Stimulated activated CD4-positive, alpha-beta T cell treated with anti-CD3 and anti-CD28 coated beads, Interleukin-12 subunit alpha, Interleukin-12 subunit beta, amount 100 ng/mL, for 4 hours (primary cell): Measurements from ENCODE around the gene NFATC3.
A peak's percentile ranks its signal among the peaks of the same experiment; 100 is the strongest.

ENCODE experiments used
- DNase-seq: peaks from one replicate; pipeline ENCODE4 v3.0.0-alpha.2; 2020

Gene NFATC3

GRCh38 chr16:68234188-68235107 lies 149.3 kb downstream of the NFATC3 start:
- DNase-seq: no peak

GRCh38 chr16:68235108-68235886 lies 150.1 kb downstream of the NFATC3 start:
- DNase-seq: no peak

DNA sequence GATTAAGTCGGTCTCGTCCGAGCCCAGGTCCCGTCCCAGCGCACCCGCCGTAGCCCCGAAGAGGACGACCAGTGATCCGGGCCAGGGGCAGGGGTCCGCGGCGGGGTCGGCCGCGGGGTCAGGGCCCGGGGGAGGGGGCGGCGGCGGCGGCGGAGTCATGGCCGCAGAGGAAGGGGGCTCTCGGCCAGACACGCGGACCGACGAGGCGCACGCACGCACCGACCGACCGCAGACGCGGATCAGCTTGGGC lies 150.6 kb downstream of the NFATC3 start, which contains the start of gene ESRP2:
TSS of gene ESRP2 (minus strand) at position 241 of the 250 bp plus-strand sequence. CDS start at position 159, 82 bp downstream.
- no peak for DNase-seq

- peak; percentile 45 for DNase-seq
These were observed 151.1 kb downstream of the NFATC3 start for GRCh38 chr16:68236137-68236825.

DNA sequence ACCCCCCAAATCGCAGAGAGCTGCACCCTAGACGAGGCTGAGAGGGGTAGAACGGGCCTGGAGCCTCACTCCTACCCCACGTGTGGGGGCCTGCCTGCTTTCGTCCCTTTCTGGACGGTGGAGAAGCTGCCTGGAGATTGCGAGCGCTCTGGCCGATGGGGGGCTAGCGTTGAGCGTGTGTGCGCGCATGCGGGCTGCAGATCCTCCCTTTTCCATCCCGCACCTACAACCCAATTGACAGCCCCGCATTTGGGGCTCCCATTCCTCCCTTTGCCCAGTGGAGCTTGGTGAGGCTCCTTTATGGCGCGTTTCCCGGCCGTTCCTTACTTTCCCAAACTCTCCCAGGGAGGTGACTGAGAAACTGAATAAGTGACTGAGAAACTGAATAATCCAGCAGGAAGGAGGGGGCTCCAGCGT lies 151.7 kb downstream of the NFATC3 start:
- no peak for DNase-seq

DNA sequence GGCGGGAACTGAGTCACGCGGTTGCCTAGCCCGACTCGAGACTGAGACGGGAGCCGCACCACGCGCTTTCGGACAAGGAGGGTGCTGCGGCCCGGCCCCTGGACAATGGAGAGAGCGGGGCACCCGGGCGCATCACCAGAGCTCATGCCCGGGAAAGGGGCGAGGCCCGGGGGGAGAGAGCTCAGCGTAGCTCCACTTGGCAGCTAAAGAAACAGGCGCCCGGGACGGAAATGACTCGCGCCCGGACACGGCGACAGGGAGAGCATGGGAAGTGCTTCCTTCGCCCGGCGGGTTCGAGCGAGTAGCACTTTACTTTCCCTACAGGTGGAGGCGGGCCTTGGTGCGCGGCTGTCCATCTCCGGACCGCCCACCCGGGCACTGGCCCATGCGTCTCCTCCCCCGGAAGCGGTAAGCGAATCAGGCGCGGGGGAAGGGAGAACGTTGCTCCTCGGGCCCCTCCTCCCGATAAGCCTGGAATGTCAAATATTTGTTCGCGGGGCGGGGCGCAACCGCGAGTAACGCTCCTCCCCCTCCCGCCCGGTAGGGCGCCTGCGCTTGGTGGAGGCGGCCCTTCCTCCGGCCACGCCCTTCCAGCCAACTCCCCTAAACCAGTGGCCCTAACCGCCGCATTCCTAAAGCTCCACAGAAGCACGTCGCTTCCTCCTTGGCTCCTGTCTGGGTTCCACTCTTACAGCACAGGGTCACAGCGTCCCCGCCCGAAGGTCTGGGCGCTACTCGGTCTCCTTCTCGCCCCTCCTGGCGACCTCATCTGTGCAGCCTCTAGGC lies 152.3 kb downstream of the NFATC3 start:
- DNase-seq: peak; percentile 91

DNA sequence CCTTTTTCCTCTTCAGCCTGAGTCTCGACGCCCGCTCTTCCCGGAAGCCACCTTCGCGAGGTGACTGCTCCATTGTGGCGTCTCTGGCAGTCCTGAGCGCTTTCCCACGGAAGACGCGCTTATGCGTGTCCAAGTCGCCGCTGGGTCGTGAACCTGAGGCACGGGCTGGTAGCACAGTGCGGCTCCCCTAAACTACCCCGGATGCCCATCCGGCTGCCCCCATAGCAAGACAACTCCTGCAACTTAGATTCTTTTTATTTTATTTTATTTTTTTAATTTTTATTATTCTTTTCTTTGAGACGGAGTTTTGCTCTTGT lies 152.8 kb downstream of the NFATC3 start:
- no peak for DNase-seq

GRCh38 chr16:68242085-68242484 lies 156.9 kb downstream of the NFATC3 start:
- DNase-seq: no peak

DNA sequence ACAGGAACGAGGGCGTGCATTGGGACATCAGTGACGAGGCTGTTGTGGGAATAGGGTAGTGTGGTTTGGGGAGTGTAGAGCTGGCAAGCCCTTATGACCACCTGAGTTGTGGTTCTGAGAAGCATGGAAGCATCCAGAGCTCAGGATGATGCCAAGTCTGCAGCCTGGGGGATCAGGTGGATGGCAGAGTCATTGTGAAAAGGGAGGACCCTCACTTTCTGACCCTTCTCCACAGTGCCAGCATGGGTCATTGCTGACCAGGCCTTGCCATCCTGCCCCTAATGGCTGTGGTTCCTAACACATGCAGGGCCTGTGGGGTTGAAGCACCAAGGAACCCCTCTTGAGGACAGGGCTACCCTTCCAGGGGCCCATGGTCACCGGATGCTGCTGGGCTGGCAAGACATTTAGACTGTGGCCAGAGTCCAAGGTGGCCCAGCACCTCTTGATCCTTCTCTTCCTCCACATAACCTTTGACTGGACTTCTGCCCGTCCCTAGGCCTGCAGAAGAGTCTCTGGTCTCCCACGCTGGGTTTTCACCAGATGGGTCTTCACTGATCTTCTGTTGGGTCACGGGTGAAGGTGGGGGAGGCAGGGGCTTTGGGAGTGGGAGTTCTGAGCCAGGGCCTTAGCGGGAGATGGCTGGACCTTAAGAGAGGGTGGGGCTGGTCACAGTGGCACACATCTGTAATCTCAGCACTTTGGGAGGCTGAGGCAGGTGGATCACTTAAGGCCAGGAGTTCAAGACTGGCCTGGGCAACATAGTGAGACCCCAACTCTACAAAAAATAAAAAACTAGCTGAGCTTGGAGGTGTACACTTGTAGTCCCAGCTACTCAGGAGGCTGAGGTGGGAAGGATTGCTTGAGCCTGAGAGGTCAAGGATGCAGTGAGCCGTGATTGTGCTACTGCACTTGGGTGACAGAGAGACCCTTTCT lies 158.0 kb downstream of the NFATC3 start:
- DNase-seq: no peak

DNA sequence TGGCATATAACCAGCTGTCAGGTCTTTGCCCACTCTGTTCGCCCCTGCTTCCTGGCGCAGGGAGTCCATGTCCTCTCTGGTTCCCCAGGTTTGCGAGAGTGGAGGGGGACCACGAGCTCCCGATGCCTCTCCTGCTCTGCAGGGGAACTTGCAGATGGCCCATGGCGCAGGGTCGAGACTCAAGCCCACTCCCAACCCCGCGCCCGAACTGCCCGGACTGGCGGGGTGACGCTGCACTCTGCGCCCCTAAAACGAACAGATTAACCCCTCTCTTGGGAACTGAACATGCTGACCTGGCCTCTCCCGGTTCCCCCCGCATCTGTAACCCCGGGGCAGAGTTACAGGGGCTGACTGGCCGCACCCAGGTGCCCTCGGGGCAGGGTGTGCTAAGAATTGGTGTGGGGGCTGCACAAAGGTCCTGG lies 159.3 kb downstream of the NFATC3 start:
- DNase-seq: no peak

DNA sequence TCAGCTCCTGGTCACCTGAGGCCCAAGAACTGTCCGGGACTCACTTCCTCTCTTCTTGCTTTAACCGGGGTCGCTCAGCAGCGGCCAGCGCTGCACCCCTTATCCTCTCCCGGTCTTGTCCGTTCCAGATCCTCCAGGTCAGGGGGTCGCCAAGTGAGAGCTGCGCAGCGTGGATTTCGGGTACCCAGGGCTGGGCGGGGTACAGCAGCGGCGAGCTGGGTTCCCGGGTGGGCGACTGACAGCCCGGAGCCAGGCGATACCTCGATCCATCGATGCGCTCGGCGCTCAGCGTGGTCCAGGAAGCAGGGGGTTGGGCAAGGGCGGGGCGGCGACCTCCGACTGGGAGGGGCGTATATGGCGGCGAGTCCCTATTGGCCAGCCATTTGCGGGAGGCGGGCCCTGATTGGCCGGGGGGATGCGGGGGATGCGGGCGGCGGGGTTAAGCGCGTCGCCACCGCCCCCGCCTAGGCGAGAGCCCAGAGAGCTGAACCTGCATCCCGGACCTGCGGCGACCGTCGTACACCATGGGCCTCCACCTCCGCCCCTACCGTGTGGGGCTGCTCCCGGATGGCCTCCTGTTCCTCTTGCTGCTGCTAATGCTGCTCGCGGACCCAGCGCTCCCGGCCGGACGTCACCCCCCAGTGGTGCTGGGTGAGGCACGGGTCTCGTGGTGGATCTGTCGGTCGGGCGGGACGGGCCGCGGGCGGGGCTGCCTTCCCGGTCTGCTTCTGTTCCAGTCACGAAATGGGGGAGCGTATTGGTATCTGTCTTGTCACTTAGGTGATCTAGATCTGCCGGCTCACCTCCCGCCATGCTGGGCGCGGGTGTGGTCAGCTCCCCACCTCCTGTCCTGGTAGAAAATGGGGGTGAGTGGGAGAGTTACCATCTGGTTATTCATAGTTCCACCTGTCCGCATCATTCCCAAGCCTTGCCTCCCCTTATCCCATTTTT lies 160.0 kb downstream of the NFATC3 start, which contains the start of gene PLA2G15:
TSS of gene PLA2G15 (plus strand) at position 471 of the 951 bp plus-strand sequence. CDS start at position 525, 54 bp downstream.
- peak; percentile 97 for DNase-seq

DNA sequence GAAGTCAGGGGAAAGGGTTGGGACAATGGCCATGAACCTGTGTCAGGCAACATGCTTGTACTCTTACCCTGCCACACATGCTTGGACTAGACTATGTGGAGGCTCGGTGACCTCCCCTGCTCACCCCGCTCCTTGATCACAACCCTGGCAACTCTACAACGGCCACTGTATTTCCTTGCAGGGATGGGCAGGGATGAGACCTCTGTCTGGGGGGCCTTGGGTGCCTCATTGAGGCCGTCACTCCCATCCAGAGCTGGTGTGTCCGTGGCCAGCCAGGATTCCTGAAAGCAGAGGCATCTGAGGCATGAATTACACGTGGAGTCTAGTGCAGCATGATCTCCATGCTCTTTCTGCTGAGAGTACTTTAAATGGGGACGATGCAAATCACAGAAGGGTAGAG lies 161.0 kb downstream of the NFATC3 start:
- DNase-seq: no peak

DNA sequence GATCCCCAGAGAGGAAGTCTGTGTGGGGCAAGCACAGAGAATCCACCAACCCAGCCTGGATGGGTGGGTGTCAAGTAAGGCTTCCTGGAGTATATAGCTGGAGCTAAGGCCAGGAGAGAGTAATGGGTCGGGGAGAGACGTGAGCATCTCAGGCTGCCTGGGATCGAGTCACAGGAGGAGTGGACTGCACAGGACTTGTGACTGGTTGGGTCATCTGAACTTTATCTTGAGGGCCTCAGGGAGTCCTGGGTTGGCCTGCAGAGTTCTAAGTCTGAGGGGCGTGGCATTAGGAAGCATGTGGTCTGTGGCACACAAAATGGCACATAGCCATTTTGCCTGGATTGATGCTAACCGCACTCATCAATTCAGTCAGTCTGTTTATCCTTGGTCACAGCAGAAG lies 161.5 kb downstream of the NFATC3 start:
- DNase-seq: no peak

DNA sequence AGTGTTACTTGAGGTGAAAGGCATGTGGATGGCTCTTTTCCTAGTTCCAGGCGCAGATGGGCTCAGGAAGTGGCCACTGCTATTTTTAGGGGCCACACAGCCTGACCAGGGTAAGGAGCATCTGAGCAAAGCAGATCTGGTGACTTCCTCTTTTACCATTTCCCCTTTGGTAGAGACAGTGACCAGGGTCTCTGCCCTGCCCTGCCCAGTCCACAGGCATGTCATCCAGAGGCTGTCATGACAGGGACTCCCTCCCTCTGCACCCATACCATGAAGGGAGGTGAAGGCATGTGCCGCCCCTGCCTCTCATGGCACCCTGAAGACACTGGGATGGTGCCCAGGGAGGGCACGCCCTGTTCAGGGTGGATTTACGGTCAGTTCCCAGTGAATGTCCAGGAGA lies 162.2 kb downstream of the NFATC3 start:
- no peak for DNase-seq

DNA sequence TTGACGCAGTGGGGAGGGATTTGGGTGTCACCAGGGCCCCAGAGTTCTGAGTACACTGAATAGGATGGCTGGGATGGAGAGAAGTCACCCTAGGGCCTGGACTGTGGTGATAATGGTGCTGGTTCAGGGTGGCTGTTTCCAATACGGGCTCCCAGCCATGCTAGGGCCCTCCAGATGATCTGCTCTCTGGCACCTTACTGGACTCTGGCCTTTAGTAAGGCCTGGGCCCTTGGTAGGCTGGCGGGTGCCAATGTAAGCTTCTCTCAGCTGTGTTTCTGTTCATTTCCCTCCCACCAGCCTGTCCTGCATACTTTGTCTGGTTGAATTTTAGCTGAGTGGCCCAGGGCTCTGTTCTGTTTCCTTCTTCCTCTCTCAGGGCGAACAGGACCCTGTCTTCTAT lies 162.8 kb downstream of the NFATC3 start:
- no peak for DNase-seq

DNA sequence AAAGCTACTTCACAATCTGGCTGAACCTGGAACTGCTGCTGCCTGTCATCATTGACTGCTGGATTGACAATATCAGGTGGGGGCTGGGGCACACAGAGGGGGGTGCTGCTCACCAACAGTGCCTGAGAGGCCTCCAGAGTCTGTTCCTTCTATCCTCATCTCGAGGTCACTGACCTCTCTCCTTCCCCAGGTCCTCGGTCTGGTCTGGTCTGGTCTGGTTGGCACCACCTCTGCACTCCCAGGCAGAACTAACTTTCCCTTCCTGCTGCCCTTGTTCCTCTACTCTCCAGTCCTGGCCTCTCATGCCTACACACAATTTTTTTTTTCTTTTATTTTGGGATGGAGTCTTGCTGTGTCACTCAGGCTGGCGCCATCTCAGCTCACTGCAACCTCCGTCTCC lies 164.2 kb downstream of the NFATC3 start:
- no peak for DNase-seq

GRCh38 chr16:68250951-68251350 lies 165.8 kb downstream of the NFATC3 start:
- no peak for DNase-seq

DNA sequence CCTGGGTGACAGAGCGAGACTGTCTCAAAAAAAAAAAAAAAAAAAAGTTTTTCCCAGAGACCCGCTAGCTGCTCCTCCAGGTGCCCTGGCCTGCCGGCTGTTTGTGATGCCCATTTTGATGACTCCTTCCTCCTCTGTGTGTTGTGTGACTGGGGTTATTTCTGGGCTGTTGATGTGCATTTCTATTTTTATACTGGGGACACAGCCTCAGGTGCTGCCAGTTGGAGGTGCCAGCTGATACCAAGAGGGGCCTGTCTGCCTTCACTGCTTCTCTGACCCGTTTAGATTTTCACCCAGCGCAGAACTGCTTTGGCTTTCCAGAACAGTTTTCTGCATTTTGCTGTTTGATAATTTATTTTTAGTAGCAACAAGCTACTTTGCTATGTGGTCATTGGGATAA lies 166.7 kb downstream of the NFATC3 start:
- DNase-seq: no peak

GRCh38 chr16:68252383-68252782 lies 167.2 kb downstream of the NFATC3 start:
- no peak for DNase-seq

DNA sequence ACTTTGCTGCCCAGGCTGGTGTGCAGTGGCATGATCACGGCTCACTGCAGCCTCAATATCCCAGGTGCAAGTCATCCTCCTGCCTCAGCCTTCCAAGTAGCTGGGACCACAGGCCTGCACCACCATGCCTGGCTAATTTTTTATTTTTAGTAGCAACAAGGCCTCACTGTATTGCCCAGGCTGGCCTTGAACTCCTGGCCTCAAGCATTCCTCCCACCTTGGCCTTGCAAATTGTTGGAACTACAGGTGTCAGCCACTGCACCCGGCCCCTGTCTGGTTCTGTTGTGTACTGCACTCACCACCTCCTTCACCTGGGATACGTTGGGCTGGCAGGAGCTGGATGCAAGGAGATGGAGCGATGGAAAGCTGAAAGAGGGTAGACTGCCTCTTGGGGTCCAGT lies 168.6 kb downstream of the NFATC3 start:
- no peak for DNase-seq
